Fibroblast of skin of back (primary cell): Measurements from ENCODE around the gene CNTNAP2.

Experiments
- DNase-seq: peaks from one replicate; pipeline ENCODE4 v3.0.0-alpha.2; 2013

The CNTNAP2 gene

GRCh38 chr7:147415991-147416390 lies 1299.4 kb downstream of the CNTNAP2 start:
- DNase-seq: peak; percentile 42

GRCh38 chr7:147418966-147419365 lies 1302.4 kb downstream of the CNTNAP2 start:
- DNase-seq: no peak

GRCh38 chr7:147423875-147424274 lies 1307.3 kb downstream of the CNTNAP2 start:
- DNase-seq: no peak

- DNase-seq: no peak
Measured at GRCh38 chr7:147428075-147428474, 1311.5 kb downstream of the CNTNAP2 start.

- no peak for DNase-seq
Measured at GRCh38 chr7:147429961-147430360, 1313.4 kb downstream of the CNTNAP2 start.

- DNase-seq: peak; percentile 64
Measured at GRCh38 chr7:147432079-147432478, 1315.5 kb downstream of the CNTNAP2 start.

- no peak for DNase-seq
Measured at GRCh38 chr7:147432576-147432975, 1316.0 kb downstream of the CNTNAP2 start.

- no peak for DNase-seq
Measured at GRCh38 chr7:147436718-147437117, 1320.1 kb downstream of the CNTNAP2 start.

- peak; percentile 54 for DNase-seq
Measured at GRCh38 chr7:147438216-147438615, 1321.6 kb downstream of the CNTNAP2 start.

- no peak for DNase-seq
Measured at GRCh38 chr7:147443942-147444341, 1327.3 kb downstream of the CNTNAP2 start.

- DNase-seq: no peak
Measured at GRCh38 chr7:147452816-147453215, 1336.2 kb downstream of the CNTNAP2 start.

- no peak for DNase-seq
Measured at GRCh38 chr7:147465223-147465622, 1348.6 kb downstream of the CNTNAP2 start.

- no peak for DNase-seq
Measured at GRCh38 chr7:147472556-147472955, 1356.0 kb downstream of the CNTNAP2 start.

- no peak for DNase-seq
Measured at GRCh38 chr7:147474862-147475261, 1358.3 kb downstream of the CNTNAP2 start.

- no peak for DNase-seq
Measured at GRCh38 chr7:147477526-147477925, 1360.9 kb downstream of the CNTNAP2 start.

- DNase-seq: no peak
Measured at GRCh38 chr7:147478796-147479195, 1362.2 kb downstream of the CNTNAP2 start.

GRCh38 chr7:147483634-147484292 lies 1367.2 kb downstream of the CNTNAP2 start:
- peak; percentile 70 for DNase-seq

- DNase-seq: no peak
Measured at GRCh38 chr7:147485660-147486210, 1369.1 kb downstream of the CNTNAP2 start.

- DNase-seq: peak; percentile 64
Measured at GRCh38 chr7:147492606-147493005, 1376.0 kb downstream of the CNTNAP2 start.

- no peak for DNase-seq
Measured at GRCh38 chr7:147496209-147496608, 1379.6 kb downstream of the CNTNAP2 start.

- DNase-seq: no peak
Measured at GRCh38 chr7:147497246-147497645, 1380.6 kb downstream of the CNTNAP2 start.

GRCh38 chr7:147498081-147498480 lies 1381.5 kb downstream of the CNTNAP2 start:
- DNase-seq: no peak

- DNase-seq: peak; percentile 91
Measured at GRCh38 chr7:147509035-147509501, 1392.5 kb downstream of the CNTNAP2 start.

GRCh38 chr7:147509541-147510200 lies 1393.1 kb downstream of the CNTNAP2 start:
- peak; percentile 88 for DNase-seq
